Umbilical cord (tissue), 2 donors: ENCODE measurements around the gene DIRAS2. TPM values are rescaled to one million over a fixed set of nuclear protein-coding genes. Genes with fewer than 3 reads are reported as not detected.
A peak's percentile ranks its signal among the peaks of the same experiment; 100 is the strongest.

Source experiments
- DNase-seq: peaks from one replicate; pipeline ENCODE4 v3.0.0-alpha.2; 2015; ENCODE audit warnings: low spot score
- total RNA-seq: library from RNA; depleted of rRNA; stranded (reverse); fragments of >200 nt; gene quantifications from one replicate; pipeline ENCODE4 v1.2.3, GENCODE V29; 2014; ENCODE audit warnings: low replicate concordance; ENCODE audit not compliant: insufficient read depth

The DIRAS2 gene
- total RNA-seq, 1 donor from 2014 or later = 12.0 TPM

GRCh38 chr9:90612957-90613356 is 29.7 kb downstream of the DIRAS2 start:
- no peak for DNase-seq

GRCh38 chr9:90611568-90611967 is 31.1 kb downstream of the DIRAS2 start:
- no peak for DNase-seq

GRCh38 chr9:90611121-90611520 is 31.5 kb downstream of the DIRAS2 start:
- DNase-seq = no peak

GRCh38 chr9:90607701-90608516 is 34.7 kb downstream of the DIRAS2 start:
- DNase-seq = no peak

GRCh38 chr9:90600029-90600428 is 42.6 kb downstream of the DIRAS2 start:
- no peak for DNase-seq

- no peak for DNase-seq
Measured at GRCh38 chr9:90598191-90598590, 44.4 kb downstream of the DIRAS2 start.

GRCh38 chr9:90593646-90594045 is 49.0 kb downstream of the DIRAS2 start:
- DNase-seq = no peak

GRCh38 chr9:90580576-90580975 is 62.0 kb downstream of the DIRAS2 start:
- no peak for DNase-seq

GRCh38 chr9:90579181-90579580 is 63.4 kb downstream of the DIRAS2 start:
- no peak for DNase-seq

GRCh38 chr9:90578126-90578815 is 64.4 kb downstream of the DIRAS2 start:
- DNase-seq = peak; percentile 17

GRCh38 chr9:90569511-90569910 is 73.1 kb downstream of the DIRAS2 start:
- no peak for DNase-seq

- DNase-seq = no peak
Measured at GRCh38 chr9:90568667-90569066, 74.0 kb downstream of the DIRAS2 start.

GRCh38 chr9:90562229-90562628 is 80.4 kb downstream of the DIRAS2 start:
- no peak for DNase-seq

Other genes with a start within 250 kb of the DIRAS2 start
- 9.6 TPM for gene SYK, start 159.0 kb upstream of the DIRAS2 start, total RNA-seq